ENCODE data around the gene TM4SF1. TPM values are rescaled to one million over a fixed set of nuclear protein-coding genes. Genes with fewer than 3 reads are reported as not detected.

Gene TM4SF1
- total RNA-seq, 4 donors from 2014 or later, result 15.2 to 55.3 (median 25.8) TPM

- Histone ChIP-seq H3K9me3 (no peaks in the 10 kb centered on the region), H3K27ac (no peak overlapping the region), H3K4me1 (no peaks in the 10 kb centered on the region), H3K36me3 (no peaks in the 10 kb centered on the region), H3K27me3 (no peaks in the 10 kb centered on the region), H3K4me3 (no peak overlapping the region)
- no peak for TF ChIP-seq CTCF (IDR thresholded peaks at IDR 0.05)
- TF ChIP-seq POLR2A (IDR thresholded peaks at IDR 0.05), result no peak
- DNase-seq, result no peak
These were observed 14.4 kb downstream of the TM4SF1 start for GRCh38 chr3:149363053-149363452.

DNA sequence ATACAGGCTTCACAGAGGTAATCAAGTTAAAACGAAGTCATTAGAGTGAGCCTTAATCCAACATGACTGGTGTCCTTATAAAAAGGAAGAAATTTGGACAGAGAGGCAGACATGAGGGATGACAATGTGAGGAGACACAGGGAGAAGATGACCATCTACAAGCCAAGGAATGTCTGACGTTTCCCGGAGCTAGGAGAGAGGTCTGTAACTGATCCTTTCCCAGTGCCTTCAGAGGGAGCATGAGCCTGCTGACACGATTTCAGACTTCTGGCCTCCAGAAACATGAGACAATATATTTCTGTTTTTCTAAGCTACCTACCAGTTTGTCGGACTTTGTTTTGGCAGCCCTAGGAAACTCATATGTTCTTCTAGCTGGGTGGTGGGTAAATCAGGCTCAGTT lies 15.1 kb downstream of the TM4SF1 start:
- H3K36me3 ChIP-seq, result no peaks in the 10 kb centered on the region
- no peak for DNase-seq
- no peak for TF ChIP-seq POLR2A (IDR thresholded peaks at IDR 0.05)
- no peak for TF ChIP-seq CTCF (IDR thresholded peaks at IDR 0.05)
- H3K27me3 ChIP-seq, result no peaks in the 10 kb centered on the region
- no peaks in the 10 kb centered on the region for H3K4me1 ChIP-seq
- no peak overlapping the region for H3K27ac ChIP-seq
- no peak overlapping the region for H3K4me3 ChIP-seq
- no peaks in the 10 kb centered on the region for H3K9me3 ChIP-seq

DNA sequence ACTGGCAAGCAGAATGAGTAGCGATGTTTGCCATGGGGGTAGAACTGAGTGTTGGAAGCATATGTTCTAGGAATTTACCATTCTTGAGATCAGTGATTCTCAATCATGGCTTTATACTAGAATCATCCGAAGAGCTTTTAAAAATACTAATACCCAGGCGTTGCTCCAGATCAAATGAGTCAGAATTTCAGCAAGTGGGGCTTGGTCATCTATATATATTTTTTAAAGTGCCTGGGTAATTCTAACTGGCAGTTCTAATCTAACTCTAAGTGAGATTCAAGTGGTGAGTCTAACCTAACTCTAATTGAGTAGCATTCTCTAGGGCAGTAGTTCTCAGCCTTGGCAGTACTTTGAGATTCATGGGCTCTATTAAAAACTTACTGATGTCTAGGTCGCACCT lies 20.8 kb downstream of the TM4SF1 start:
- Histone ChIP-seq H3K4me3 (no peak overlapping the region), H3K36me3 (no peaks in the 10 kb centered on the region), H3K27ac (peak overlapping the region in 1 of 4 donors; percentile 31), H3K4me1 (no peaks in the 10 kb centered on the region), H3K27me3 (no peaks in the 10 kb centered on the region), H3K9me3 (no peaks in the 10 kb centered on the region)
- TF ChIP-seq POLR2A (IDR thresholded peaks at IDR 0.05) (no peak), CTCF (IDR thresholded peaks at IDR 0.05) (no peak)
- no peak for DNase-seq

- H3K4me1 ChIP-seq, result no peaks in the 10 kb centered on the region
- no peak overlapping the region for H3K4me3 ChIP-seq
- DNase-seq, result no peak
- no peaks in the 10 kb centered on the region for H3K36me3 ChIP-seq
- no peaks in the 10 kb centered on the region for H3K27me3 ChIP-seq
- no peak for TF ChIP-seq POLR2A (IDR thresholded peaks at IDR 0.05)
- no peak for TF ChIP-seq CTCF (IDR thresholded peaks at IDR 0.05)
- no peaks in the 10 kb centered on the region for H3K9me3 ChIP-seq
- peak overlapping the region in 2 of 4 donors; percentile 17 to 31 for H3K27ac ChIP-seq
These were observed 21.3 kb downstream of the TM4SF1 start for GRCh38 chr3:149356044-149356592.

- H3K27me3 ChIP-seq, result no peaks in the 10 kb centered on the region
- no peaks in the 10 kb centered on the region for H3K36me3 ChIP-seq
- H3K9me3 ChIP-seq, result no peaks in the 10 kb centered on the region
- no peak overlapping the region for H3K4me3 ChIP-seq
- no peaks in the 10 kb centered on the region for H3K4me1 ChIP-seq
- no peak for DNase-seq
- TF ChIP-seq POLR2A (IDR thresholded peaks at IDR 0.05) (no peak), CTCF (IDR thresholded peaks at IDR 0.05) (no peak)
- H3K27ac ChIP-seq, result peak overlapping the region in 1 of 4 donors; percentile 3
These were observed 23.8 kb downstream of the TM4SF1 start for GRCh38 chr3:149353581-149354184.

Measured in Peyer's patch (tissue), 4 donors.